GM19238 (cell line): ENCODE results near the gene SMIM14.
"Not testable (repeated sequence)": the region's sequence is repeated elsewhere in the genome, so short reads cannot be mapped to it uniquely, and the experiment has no call there.

Source experiments
- DNase-seq: peaks from one replicate; pipeline ENCODE4 v3.0.0; 2011; ENCODE audit warnings: low spot score; ENCODE audit not compliant: insufficient read length

Gene SMIM14

GRCh38 chr4:39597695-39598381 is 40.8 kb downstream of the SMIM14 start:
- no peak for DNase-seq

GRCh38 chr4:39596971-39597370 is 41.7 kb downstream of the SMIM14 start:
- DNase-seq: no peak

- no peak for DNase-seq
Measured at GRCh38 chr4:39591290-39591689, 47.4 kb downstream of the SMIM14 start.

- DNase-seq: no peak
Measured at GRCh38 chr4:39587881-39588280, 50.8 kb downstream of the SMIM14 start.

- no peak for DNase-seq
Measured at GRCh38 chr4:39574946-39575345, 63.7 kb downstream of the SMIM14 start.

GRCh38 chr4:39571504-39571903 is 67.2 kb downstream of the SMIM14 start:
- DNase-seq: no peak

GRCh38 chr4:39571054-39571453 is 67.6 kb downstream of the SMIM14 start:
- DNase-seq: no peak

GRCh38 chr4:39569209-39569608 is 69.5 kb downstream of the SMIM14 start:
- DNase-seq: no peak

- DNase-seq: no peak
Measured at GRCh38 chr4:39568805-39569204, 69.9 kb downstream of the SMIM14 start.

GRCh38 chr4:39565878-39566600 is 72.6 kb downstream of the SMIM14 start:
- DNase-seq: no peak

GRCh38 chr4:39563346-39563847 is 75.3 kb downstream of the SMIM14 start:
- no peak for DNase-seq

GRCh38 chr4:39562792-39563191 is 75.9 kb downstream of the SMIM14 start:
- DNase-seq: no peak

- no peak for DNase-seq
Measured at GRCh38 chr4:39559626-39560025, 79.0 kb downstream of the SMIM14 start.

- DNase-seq: no peak
Measured at GRCh38 chr4:39555472-39555871, 83.2 kb downstream of the SMIM14 start.

GRCh38 chr4:39548425-39549067 is 90.1 kb downstream of the SMIM14 start:
- DNase-seq: no peak

- no peak for DNase-seq
Measured at GRCh38 chr4:39544580-39545315, 93.9 kb downstream of the SMIM14 start.

- DNase-seq: not testable (repeated sequence)
Measured at GRCh38 chr4:39544080-39544479, 94.6 kb downstream of the SMIM14 start.

GRCh38 chr4:39543034-39543433 is 95.6 kb downstream of the SMIM14 start:
- DNase-seq: no peak

GRCh38 chr4:39542611-39543012 is 96.1 kb downstream of the SMIM14 start:
- no peak for DNase-seq

- DNase-seq: no peak
Measured at GRCh38 chr4:39541987-39542610, 96.6 kb downstream of the SMIM14 start.

- DNase-seq: no peak
Measured at GRCh38 chr4:39539089-39539611, 99.5 kb downstream of the SMIM14 start.
